Endothelial cell of umbilical vein (primary cell): ENCODE measurements around the gene RALBP1. TPM values are rescaled to one million over a fixed set of nuclear protein-coding genes. Genes with fewer than 3 reads are reported as not detected.

Experiments
- BruUV-seq: library from RNA; stranded (reverse); fragments of 400-500 nt; replicated peaks from 2 replicates; lab custom pipeline; 2021; lab: Mats Ljungman, UMichigan
- CTCF ChIA-PET: fragments of 300-600, 350-600 bp; sonication (Branson Sonifier 250); formaldehyde crosslinking; loops from one replicate; lab custom pipeline; 2021; ENCODE audit warnings: antibody characterized with exemption, inconsistent platforms; lab: Charles Lee
- POLR2A ChIA-PET: fragments of 300-600, 350-600 bp; sonication (Branson Sonifier 250); formaldehyde crosslinking; loops from one replicate; lab custom pipeline; 2021; ENCODE audit warnings: antibody characterized with exemption, inconsistent platforms; lab: Charles Lee
- DNase-seq: peaks from one replicate; pipeline ENCODE4 v3.0.0-alpha.2; 2011; ENCODE audit warnings: low read depth, low spot score
- FAIRE-seq: peaks from 2 replicates; lab custom pipeline; 2011; peaks lifted over from hg19 to GRCh38; lab: Jason Lieb, UNC
- H2AFZ ChIP-seq: 2 replicates; pipeline ENCODE4 v1.6.0; 2012; ENCODE audit warnings: low read depth, low read length, control low read depth, inconsistent platforms
- H3K27ac ChIP-seq: 2 replicates; pipeline ENCODE4 v1.5.1; 2011; ENCODE audit warnings: low read depth, mild to moderate bottlenecking, control low read depth, low read length, moderate library complexity; ENCODE audit not compliant: insufficient read depth
- H3K27me3 ChIP-seq, 2 experiments: 2 replicates each; pipeline versions ENCODE4 v1.6.0 to v1.6.1; 2011; ENCODE audit warnings: low read length in 2 of 2, mixed read lengths in 1 of 2; ENCODE audit not compliant: control insufficient read depth in 2 of 2, insufficient read depth in 2 of 2
- H3K36me3 ChIP-seq, 2 experiments: 2 replicates in 1 of 2; 3 replicates in 1 of 2; pipeline ENCODE4 v1.5.1; 2011; ENCODE audit warnings: low read length in 2 of 2, mild to moderate bottlenecking in 1 of 2, moderate library complexity in 1 of 2; ENCODE audit not compliant: control insufficient read depth in 2 of 2, insufficient read depth in 2 of 2; ENCODE audit errors: extremely low read depth in 1 of 2
- H3K4me1 ChIP-seq: 3 replicates; pipeline ENCODE4 v1.5.1; 2011; ENCODE audit warnings: mild to moderate bottlenecking, low read length; ENCODE audit not compliant: control insufficient read depth, insufficient read depth; ENCODE audit errors: extremely low read depth
- H3K4me2 ChIP-seq: 2 replicates; pipeline ENCODE4 v1.6.1; 2011; ENCODE audit warnings: low read length, control low read depth, mixed read lengths; ENCODE audit not compliant: insufficient read depth
- H3K4me3 ChIP-seq, 3 experiments: fragments of 200-600 bp in 1 of 3; sonication (generic), shearing (Covaris generic) in 1 of 3; replicated peaks in 1 of 3; 2 replicates each; pipeline ENCODE4 v1.5.1; 2011 to 2016; ENCODE audit warnings: control low read depth in 3 of 3, low read length in 3 of 3, mild to moderate bottlenecking in 2 of 3, inconsistent platforms in 1 of 3, low read depth in 1 of 3, moderate library complexity in 1 of 3; ENCODE audit not compliant: insufficient read depth in 1 of 3
- H3K79me2 ChIP-seq: 2 replicates; pipeline ENCODE4 v1.6.0; 2012; ENCODE audit warnings: low read length, inconsistent platforms; ENCODE audit not compliant: control insufficient read depth, insufficient read depth
- H3K9ac ChIP-seq: replicated peaks from 2 replicates; pipeline ENCODE3; 2011; ENCODE audit warnings: low read length, control low read depth; ENCODE audit not compliant: insufficient read depth; ENCODE audit errors: extremely low read depth
- H3K9me1 ChIP-seq: replicated peaks from 3 replicates; pipeline ENCODE4 v1.6.0; 2011; ENCODE audit warnings: mild to moderate bottlenecking, low read length; ENCODE audit not compliant: control insufficient read depth, insufficient read depth; ENCODE audit errors: extremely low read depth
- H3K9me3 ChIP-seq: replicated peaks from 2 replicates; pipeline ENCODE4 v1.5.1; 2012; ENCODE audit warnings: low read length, inconsistent platforms; ENCODE audit not compliant: control insufficient read depth, insufficient read depth
- H4K20me1 ChIP-seq: replicated peaks from 2 replicates; pipeline ENCODE3; 2011; ENCODE audit warnings: mild to moderate bottlenecking, low read length; ENCODE audit not compliant: control insufficient read depth, insufficient read depth; ENCODE audit errors: extremely low read depth
- EZH2 ChIP-seq: IDR thresholded peaks from 2 replicates; pipeline ENCODE4 v1.6.1; 2012; ENCODE audit warnings: borderline replicate concordance, low read depth, mild to moderate bottlenecking, moderate library complexity, low read length, inconsistent platforms; ENCODE audit not compliant: severe bottlenecking
- FOS ChIP-seq: IDR thresholded peaks from 2 replicates; pipeline ENCODE4 v1.6.1; 2011; ENCODE audit warnings: mild to moderate bottlenecking, low read length, moderate library complexity, borderline replicate concordance; ENCODE audit not compliant: insufficient read depth
- GATA2 ChIP-seq: IDR thresholded peaks from 2 replicates; pipeline ENCODE4 v1.7.0; 2011; ENCODE audit warnings: low read depth, mild to moderate bottlenecking, moderate library complexity, mixed read lengths, low read length; ENCODE audit not compliant: insufficient read length, insufficient read depth
- JUN ChIP-seq: IDR thresholded peaks from 2 replicates; pipeline ENCODE4 v1.6.1; 2011; ENCODE audit warnings: borderline replicate concordance, low read depth; ENCODE audit not compliant: insufficient read length, insufficient read depth
- MYC ChIP-seq: IDR thresholded peaks from one replicate; pipeline ENCODE4 v1.6.1; 2011; ENCODE audit warnings: mild to moderate bottlenecking, low read depth, low read length
- POLR2A ChIP-seq: IDR thresholded peaks from 2 replicates; pipeline ENCODE4 v1.6.1; 2012; ENCODE audit warnings: low read depth, mild to moderate bottlenecking, control low read depth, low read length
- POLR2AphosphoS5 ChIP-seq: IDR thresholded peaks from 2 replicates; pipeline ENCODE4 v1.6.1; 2012; ENCODE audit warnings: low read depth, mild to moderate bottlenecking, control low read depth, low read length, moderate library complexity; ENCODE audit not compliant: insufficient read depth
- dilution Hi-C: fragments of 300-500 bp; cut with MboI; formaldehyde crosslinking; loops from one replicate; pipeline ENCODE4 v1.15.0; 2019; ENCODE audit warnings: low sequenced_read_pairs; ENCODE audit not compliant: extremely low pct_ligation_motif_present
- intact Hi-C: fragments of 100-400 bp; cut with micrococcal nuclease; formaldehyde crosslinking; loops from one replicate; pipeline ENCODE4 v1.10.0; 2022
- polyA plus RNA-seq, 4 experiments: library from polyadenylated mRNA; depleted of rRNA in 3 of 4; stranded (reverse) in 3 of 4; unstranded in 1 of 4; fragments of >200 nt; gene quantifications; 2 replicates each; pipeline versions ENCODE4 v1.2.1 to v1.2.3, GENCODE V29; 2011 to 2012; ENCODE audit warnings: missing spikeins in 1 of 4
- total RNA-seq: library from RNA; stranded (reverse); gene quantifications from 2 replicates; pipeline ENCODE4 v1.2.3, GENCODE V29; 2021
- TF ChIP-seq, protein P1 (sequence below), 2 donors: IDR thresholded peaks; 1 replicate in 1 of 2; 2 replicates in 1 of 2; pipeline ENCODE4 v1.5.1; 2011; ENCODE audit warnings: low read length in 2 of 2, mild to moderate bottlenecking in 2 of 2, moderate library complexity in 2 of 2, control low read depth in 1 of 2, inconsistent platforms in 1 of 2, low read depth in 1 of 2; ENCODE audit not compliant: insufficient read depth in 1 of 2; ENCODE audit errors: extremely low read depth in 1 of 2
- TF ChIP-seq, protein P2 (sequence below): IDR thresholded peaks from 2 replicates; pipeline ENCODE4 v1.6.1; 2011; ENCODE audit not compliant: insufficient read depth, insufficient read length

RALBP1 gene
- total and polyA plus RNA-seq, 2 donors (not counting 3 experiments of a cell fraction or from before 2014, with no cell fraction given): 55.8 to 68.4 TPM

DNA sequence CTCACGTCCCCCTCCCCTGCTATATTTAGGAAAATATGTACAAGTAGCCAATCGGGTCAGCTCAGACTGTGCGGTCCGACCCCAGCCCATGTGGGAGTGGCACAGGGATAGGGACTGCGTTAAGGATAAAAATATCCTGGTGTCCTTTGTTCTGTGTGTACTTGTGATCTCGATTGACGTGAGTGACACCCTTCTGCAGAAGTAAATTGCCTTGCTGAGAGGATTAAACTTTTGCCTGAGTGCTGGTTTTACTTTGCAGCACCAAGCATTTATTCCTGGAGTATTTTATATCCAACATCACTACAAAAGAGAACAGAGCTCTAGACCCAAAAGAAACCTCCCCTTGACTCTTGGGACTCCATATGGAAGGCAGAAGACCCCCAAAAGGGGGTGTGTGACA is 28.0 kb upstream of the RALBP1 start:
- Histone ChIP-seq H2AFZ (no peak overlapping the region), H3K79me2 (no peaks in the 10 kb centered on the region), H3K36me3 (no peaks in the 10 kb centered on the region), H4K20me1 (no peaks in the 10 kb centered on the region), H3K4me3 (no peak overlapping the region), H3K9ac (no peak overlapping the region), H3K27ac (no peak overlapping the region), H3K4me2 (no peak overlapping the region), H3K4me1 (no peaks in the 10 kb centered on the region), H3K9me3 (no peaks in the 10 kb centered on the region), H3K27me3 (peaks cover 6 to 12% of the 10 kb centered on the region in 2 experiments), H3K9me1 (no peaks in the 10 kb centered on the region)
- dilution Hi-C loops (no loop called here), intact Hi-C loops (no loop called here)
- FAIRE-seq (no peak), DNase-seq (no peak)
- TF ChIP-seq JUN (no peak), POLR2AphosphoS5 (no peak), POLR2A (no peak), MYC (no peak), GATA2 (no peak), FOS (no peak), EZH2 (no peak)
- TF ChIP-seq, protein P1, sequence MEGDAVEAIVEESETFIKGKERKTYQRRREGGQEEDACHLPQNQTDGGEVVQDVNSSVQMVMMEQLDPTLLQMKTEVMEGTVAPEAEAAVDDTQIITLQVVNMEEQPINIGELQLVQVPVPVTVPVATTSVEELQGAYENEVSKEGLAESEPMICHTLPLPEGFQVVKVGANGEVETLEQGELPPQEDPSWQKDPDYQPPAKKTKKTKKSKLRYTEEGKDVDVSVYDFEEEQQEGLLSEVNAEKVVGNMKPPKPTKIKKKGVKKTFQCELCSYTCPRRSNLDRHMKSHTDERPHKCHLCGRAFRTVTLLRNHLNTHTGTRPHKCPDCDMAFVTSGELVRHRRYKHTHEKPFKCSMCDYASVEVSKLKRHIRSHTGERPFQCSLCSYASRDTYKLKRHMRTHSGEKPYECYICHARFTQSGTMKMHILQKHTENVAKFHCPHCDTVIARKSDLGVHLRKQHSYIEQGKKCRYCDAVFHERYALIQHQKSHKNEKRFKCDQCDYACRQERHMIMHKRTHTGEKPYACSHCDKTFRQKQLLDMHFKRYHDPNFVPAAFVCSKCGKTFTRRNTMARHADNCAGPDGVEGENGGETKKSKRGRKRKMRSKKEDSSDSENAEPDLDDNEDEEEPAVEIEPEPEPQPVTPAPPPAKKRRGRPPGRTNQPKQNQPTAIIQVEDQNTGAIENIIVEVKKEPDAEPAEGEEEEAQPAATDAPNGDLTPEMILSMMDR (IDR thresholded peaks at IDR 0.05; ENCODE audit: extremely low read depth in 1 of 2, insufficient read depth in 1 of 2, low read depth in 1 of 2, low read length in 2 of 2): no peak
- TF ChIP-seq, protein P2, sequence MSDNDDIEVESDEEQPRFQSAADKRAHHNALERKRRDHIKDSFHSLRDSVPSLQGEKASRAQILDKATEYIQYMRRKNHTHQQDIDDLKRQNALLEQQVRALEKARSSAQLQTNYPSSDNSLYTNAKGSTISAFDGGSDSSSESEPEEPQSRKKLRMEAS: no peak
- CTCF ChIA-PET: interaction anchor here (1.1 kb wide), 1 partner anchor 54 kb away, joined by 3 read pairs; no protein-coding TSS in a partner anchor
- BruUV-seq: no TSS peak
- POLR2A ChIA-PET: no interaction called here
